Tibial nerve (tissue), 3 donors: Measurements from ENCODE around the gene RAB28.

Source experiments
- POLR2A ChIP-seq, 2 donors: fragments of 450-650 bp; IDR thresholded peaks; one replicate each; pipeline ENCODE4 v1.6.1; 2017; ENCODE audit warnings: antibody characterized with exemption in 2 of 2, mild to moderate bottlenecking in 2 of 2, moderate library complexity in 2 of 2
- TF ChIP-seq, protein P1 (sequence below), 5 experiments: fragments of 200-600 bp in 3 of 5; fragments of 450-650 bp in 2 of 5; sonication (generic) in 3 of 5; IDR thresholded peaks; one replicate each; pipeline ENCODE4 v1.5.1; 2016 to 2019; ENCODE audit warnings: antibody characterized with exemption in 5 of 5, mild to moderate bottlenecking in 3 of 5, moderate library complexity in 2 of 5

GRCh38 chr4:13470379-13470778, 13.8 kb downstream of the RAB28 start:
- TF ChIP-seq, protein P1, sequence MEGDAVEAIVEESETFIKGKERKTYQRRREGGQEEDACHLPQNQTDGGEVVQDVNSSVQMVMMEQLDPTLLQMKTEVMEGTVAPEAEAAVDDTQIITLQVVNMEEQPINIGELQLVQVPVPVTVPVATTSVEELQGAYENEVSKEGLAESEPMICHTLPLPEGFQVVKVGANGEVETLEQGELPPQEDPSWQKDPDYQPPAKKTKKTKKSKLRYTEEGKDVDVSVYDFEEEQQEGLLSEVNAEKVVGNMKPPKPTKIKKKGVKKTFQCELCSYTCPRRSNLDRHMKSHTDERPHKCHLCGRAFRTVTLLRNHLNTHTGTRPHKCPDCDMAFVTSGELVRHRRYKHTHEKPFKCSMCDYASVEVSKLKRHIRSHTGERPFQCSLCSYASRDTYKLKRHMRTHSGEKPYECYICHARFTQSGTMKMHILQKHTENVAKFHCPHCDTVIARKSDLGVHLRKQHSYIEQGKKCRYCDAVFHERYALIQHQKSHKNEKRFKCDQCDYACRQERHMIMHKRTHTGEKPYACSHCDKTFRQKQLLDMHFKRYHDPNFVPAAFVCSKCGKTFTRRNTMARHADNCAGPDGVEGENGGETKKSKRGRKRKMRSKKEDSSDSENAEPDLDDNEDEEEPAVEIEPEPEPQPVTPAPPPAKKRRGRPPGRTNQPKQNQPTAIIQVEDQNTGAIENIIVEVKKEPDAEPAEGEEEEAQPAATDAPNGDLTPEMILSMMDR (IDR thresholded peaks at IDR 0.05): no peak
- TF ChIP-seq POLR2A (IDR thresholded peaks at IDR 0.05): no peak
